A673 (cell line): ENCODE results near the gene ZFYVE9. TPM values are rescaled to one million over a fixed set of nuclear protein-coding genes. Genes with fewer than 3 reads are reported as not detected.

Source experiments
- BruUV-seq: library from RNA; stranded (reverse); fragments of 400-500 nt; replicated peaks from 2 replicates; lab custom pipeline; 2021; lab: Mats Ljungman, UMichigan
- CTCF ChIA-PET: fragments of 300-600 bp; sonication (Branson Sonifier 250); formaldehyde crosslinking; loops from one replicate; lab custom pipeline; 2022; ENCODE audit warnings: antibody characterized with exemption; lab: Charles Lee
- POLR2A ChIA-PET: fragments of 300-600 bp; sonication (Branson Sonifier 250); formaldehyde crosslinking; loops from one replicate; lab custom pipeline; 2022; ENCODE audit warnings: antibody characterized with exemption; ENCODE audit not compliant: low non-redundant PET; lab: Charles Lee
- DNase-seq: peaks from one replicate; pipeline ENCODE4 v3.0.0-alpha.2; 2015; ENCODE audit warnings: low spot score
- H3K27ac ChIP-seq: fragments of 200-600 bp; sonication (generic); 2 replicates; pipeline ENCODE4 v1.5.1; 2016; ENCODE audit warnings: mixed run types, low read depth, mild to moderate bottlenecking, mixed read lengths, antibody characterized with exemption, low read length; ENCODE audit not compliant: poor library complexity, severe bottlenecking
- H3K27me3 ChIP-seq: fragments of 200-600 bp; sonication (generic); replicated peaks from 2 replicates; pipeline ENCODE4 v1.6.1; 2017; ENCODE audit warnings: mixed run types, low read depth, mild to moderate bottlenecking, mixed read lengths, antibody characterized with exemption, low read length; ENCODE audit not compliant: insufficient read depth, poor library complexity
- H3K36me3 ChIP-seq: fragments of 200-600 bp; sonication (generic); 2 replicates; pipeline ENCODE4 v1.6.1; 2016; ENCODE audit warnings: mixed run types, mild to moderate bottlenecking, mixed read lengths, antibody characterized with exemption, low read length; ENCODE audit not compliant: insufficient read depth, poor library complexity, severe bottlenecking
- H3K4me1 ChIP-seq: fragments of 200-600 bp; sonication (generic); 2 replicates; pipeline ENCODE4 v1.6.1; 2017; ENCODE audit warnings: mixed run types, mild to moderate bottlenecking, mixed read lengths, antibody characterized with exemption, low read length; ENCODE audit not compliant: insufficient read depth, poor library complexity, severe bottlenecking
- H3K4me3 ChIP-seq: fragments of 200-600 bp; sonication (generic); 2 replicates; pipeline ENCODE4 v1.5.1; 2016; ENCODE audit warnings: low read depth, mixed run types, mild to moderate bottlenecking, mixed read lengths, low read length; ENCODE audit not compliant: poor library complexity, severe bottlenecking
- H3K9me3 ChIP-seq: fragments of 200-600 bp; sonication (generic); 2 replicates; pipeline ENCODE4 v1.6.1; 2016; ENCODE audit warnings: mixed run types, low read depth, mild to moderate bottlenecking, mixed read lengths, antibody characterized with exemption, low read length; ENCODE audit not compliant: poor library complexity, severe bottlenecking
- CTCF ChIP-seq: fragments of 300-800, 200-600 bp; sonication (generic); conservative IDR thresholded peaks from 2 replicates; pipeline ENCODE4 v1.5.1; 2017; ENCODE audit warnings: low read depth, mild to moderate bottlenecking, antibody characterized with exemption, low read length, moderate library complexity, mixed read lengths
- EZH2 ChIP-seq: fragments of 200-600 bp; sonication (generic); IDR thresholded peaks from 2 replicates; pipeline ENCODE4 v1.6.1; 2017; ENCODE audit warnings: borderline replicate concordance, low read depth, mild to moderate bottlenecking, mixed read lengths, antibody characterized with exemption, low read length; ENCODE audit not compliant: poor library complexity, severe bottlenecking
- intact Hi-C: fragments of 100-400 bp; cut with micrococcal nuclease; formaldehyde crosslinking; loops from one replicate; pipeline ENCODE4 v1.10.0; 2022; ENCODE audit not compliant: unreplicated experiment
- total RNA-seq: library from RNA; stranded (reverse); gene quantifications from 2 replicates; pipeline ENCODE4 v1.2.3, GENCODE V29; 2021

ZFYVE9 gene
- total RNA-seq, 1 experiment from 2014 or later: 19.6 TPM

DNA sequence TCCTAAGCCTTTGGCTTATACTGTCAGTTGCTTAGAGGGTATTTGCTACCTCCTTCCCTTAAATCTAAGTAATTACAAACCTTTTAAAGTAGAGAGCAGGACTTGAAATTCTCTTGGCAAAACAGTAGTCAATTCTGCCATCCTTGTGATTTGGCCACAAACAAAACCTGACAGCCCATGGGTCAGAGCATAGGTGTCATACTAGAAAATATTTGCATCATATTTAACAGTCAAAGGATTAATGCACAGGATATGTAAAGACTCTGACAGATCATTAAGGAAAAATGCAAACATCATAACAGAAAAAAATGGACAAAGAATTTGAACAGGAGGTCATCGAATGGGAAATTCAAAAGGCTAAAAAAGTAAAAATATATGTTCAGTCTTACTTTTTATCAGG lies 50.5 kb downstream of the ZFYVE9 start:
- intact Hi-C loops: no loop called here
- H3K4me3 ChIP-seq: no peak overlapping the region

GRCh38 chr1:52193985-52194384 lies 52.1 kb downstream of the ZFYVE9 start:
- Histone ChIP-seq H3K9me3 (no peaks in the 10 kb centered on the region), H3K27me3 (no peaks in the 10 kb centered on the region), H3K4me1 (no peaks in the 10 kb centered on the region), H3K27ac (no peak overlapping the region), H3K4me3 (no peak overlapping the region), H3K36me3 (no peaks in the 10 kb centered on the region)
- intact Hi-C loops: no loop called here
- TF ChIP-seq CTCF: no peak
- TF ChIP-seq EZH2: no peak
- ChIA-PET CTCF (interaction anchor here (0.5 kb wide), 1 partner anchor 86 kb away, joined by 4 read pairs; no protein-coding TSS in a partner anchor), POLR2A (no interaction called here)
- no peak for DNase-seq
- BruUV-seq: no TSS peak

More for the DNA sequence above, 50.5 kb downstream of the ZFYVE9 start:
- POLR2A ChIA-PET: no interaction called here
- no TSS peak for BruUV-seq
- TF ChIP-seq EZH2: no peak
- no peak for TF ChIP-seq CTCF
- Histone ChIP-seq H3K27me3 (no peaks in the 10 kb centered on the region), H3K4me1 (no peaks in the 10 kb centered on the region), H3K27ac (no peak overlapping the region), H3K36me3 (no peaks in the 10 kb centered on the region), H3K9me3 (no peaks in the 10 kb centered on the region)
- no peak for DNase-seq
- CTCF ChIA-PET: interaction anchor here (0.6 kb wide), 1 partner anchor 494 kb away, joined by 3 read pairs; no protein-coding TSS in a partner anchor

- POLR2A ChIA-PET: no interaction called here
- TF ChIP-seq EZH2 (no peak), CTCF (no peak)
- intact Hi-C loops: no loop called here
- no peak overlapping the region for H3K27ac ChIP-seq
- no peaks in the 10 kb centered on the region for H3K36me3 ChIP-seq
- no peak overlapping the region for H3K4me3 ChIP-seq
- DNase-seq: no peak
- BruUV-seq: no TSS peak
- H3K27me3 ChIP-seq: no peaks in the 10 kb centered on the region
- H3K9me3 ChIP-seq: no peaks in the 10 kb centered on the region
- CTCF ChIA-PET: no interaction called here
- no peaks in the 10 kb centered on the region for H3K4me1 ChIP-seq
Measured at GRCh38 chr1:52195161-52195560, 53.3 kb downstream of the ZFYVE9 start.
